Measurements from ENCODE around the gene ABHD1.

The ABHD1 gene

GRCh38 chr2:27135478-27135955 is 11.9 kb downstream of the ABHD1 start:
- no peak for DNase-seq (ENCODE audit: low read depth in 2 of 2)

GRCh38 chr2:27136751-27137150 is 13.1 kb downstream of the ABHD1 start:
- DNase-seq (ENCODE audit: low read depth in 2 of 2), result no peak

GRCh38 chr2:27137322-27137935 is 13.8 kb downstream of the ABHD1 start:
- no peak for DNase-seq (ENCODE audit: low read depth in 2 of 2)

- no peak for DNase-seq (ENCODE audit: low read depth in 2 of 2)
These were observed 14.5 kb downstream of the ABHD1 start for GRCh38 chr2:27138111-27138510.

- no peak for DNase-seq (ENCODE audit: low read depth in 2 of 2)
These were observed 15.7 kb downstream of the ABHD1 start, which contains the start of gene PRR30 for GRCh38 chr2:27139310-27139709. PRR30 (minus strand) TSS chr2:27139410; CDS start chr2:27138329, 1,081 bp downstream.

- no peak for DNase-seq (ENCODE audit: low read depth in 2 of 2)
These were observed 19.7 kb downstream of the ABHD1 start for GRCh38 chr2:27143285-27143684.

GRCh38 chr2:27145682-27146081 is 22.1 kb downstream of the ABHD1 start:
- DNase-seq (ENCODE audit: low read depth in 2 of 2), result no peak

- no peak for DNase-seq (ENCODE audit: low read depth in 2 of 2)
These were observed 24.3 kb downstream of the ABHD1 start for GRCh38 chr2:27147935-27148334.

GRCh38 chr2:27148801-27149439 is 25.3 kb downstream of the ABHD1 start, which contains the start of gene TCF23:
TCF23 (plus strand) TSS chr2:27149004; CDS start chr2:27149134, 130 bp downstream.
- no peak for DNase-seq (ENCODE audit: low read depth in 2 of 2)

GRCh38 chr2:27149570-27150405 is 26.2 kb downstream of the ABHD1 start:
- DNase-seq (ENCODE audit: low read depth in 2 of 2), result no peak

- no peak for DNase-seq (ENCODE audit: low read depth in 2 of 2)
These were observed 27.1 kb downstream of the ABHD1 start for GRCh38 chr2:27150639-27151230.

GRCh38 chr2:27152102-27152795 is 28.6 kb downstream of the ABHD1 start:
- DNase-seq (ENCODE audit: low read depth in 2 of 2), result no peak

- no peak for DNase-seq (ENCODE audit: low read depth in 2 of 2)
These were observed 29.3 kb downstream of the ABHD1 start for GRCh38 chr2:27152796-27153464.

- no peak for DNase-seq (ENCODE audit: low read depth in 2 of 2)
These were observed 30.9 kb downstream of the ABHD1 start for GRCh38 chr2:27154488-27154887.

GRCh38 chr2:27155069-27155520 is 31.5 kb downstream of the ABHD1 start:
- no peak for DNase-seq (ENCODE audit: low read depth in 2 of 2)

GRCh38 chr2:27158468-27158867 is 34.9 kb downstream of the ABHD1 start:
- no peak for DNase-seq (ENCODE audit: low read depth in 2 of 2)

- DNase-seq (ENCODE audit: low read depth in 2 of 2), result no peak
These were observed 35.7 kb downstream of the ABHD1 start for GRCh38 chr2:27159271-27159670.

- no peak for DNase-seq (ENCODE audit: low read depth in 2 of 2)
These were observed 36.6 kb downstream of the ABHD1 start for GRCh38 chr2:27160191-27160590.

- no peak for DNase-seq (ENCODE audit: low read depth in 2 of 2)
These were observed 38.8 kb downstream of the ABHD1 start for GRCh38 chr2:27162151-27163121.

All from stimulated activated CD8-positive, alpha-beta memory T cell treated with anti-CD3 and anti-CD28 coated beads, Interleukin-15, amount 100 ng/mL, for 48 hours (primary cell).